Measurements from ENCODE around the gene SIRPA. TPM values are rescaled to one million over a fixed set of nuclear protein-coding genes. Genes with fewer than 3 reads are reported as not detected.

The SIRPA gene
- total RNA-seq, 4 donors from 2014 or later = 11.5 to 34.6 (median 20.2) TPM

DNA sequence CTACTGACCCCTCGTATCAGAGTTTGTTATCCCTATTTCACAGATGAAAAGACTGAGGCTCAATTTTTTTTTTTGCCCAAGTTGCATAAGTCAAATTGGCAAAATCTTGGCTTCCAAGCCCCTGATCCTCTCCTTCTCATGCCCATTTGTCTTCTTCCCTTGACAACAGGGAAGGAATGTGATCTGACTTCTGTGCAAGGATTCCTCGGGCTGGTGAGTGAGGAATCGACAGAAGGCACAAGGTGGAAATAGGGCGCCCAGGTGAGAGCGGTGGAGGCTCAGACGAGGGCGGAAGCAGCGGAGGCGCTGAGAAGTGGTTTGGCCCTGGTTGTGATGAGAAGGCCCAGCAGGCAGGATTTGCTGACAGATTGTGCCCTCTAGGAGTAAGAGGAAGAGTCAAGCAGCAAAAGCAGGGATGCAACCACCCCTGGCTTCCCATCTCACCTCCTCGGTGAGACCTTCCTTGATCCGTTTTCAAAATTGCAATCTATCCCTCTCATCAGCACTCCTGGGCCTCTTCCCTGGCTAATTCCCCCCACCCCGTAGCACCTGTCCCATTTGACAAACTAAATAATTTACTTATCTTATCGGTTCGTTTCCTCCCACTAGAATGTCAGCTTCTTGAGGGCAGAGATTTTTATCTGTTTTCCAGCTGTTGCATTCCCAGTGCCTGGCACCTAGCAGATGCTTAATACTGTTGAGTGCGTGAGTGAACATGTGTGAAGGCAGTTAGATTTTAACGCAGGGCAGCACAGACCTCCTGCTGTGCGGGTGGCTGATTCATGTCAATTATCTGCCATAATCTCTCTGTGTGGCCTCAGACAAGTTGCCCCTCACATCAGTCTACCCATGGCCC lies 3.7 kb upstream of the SIRPA start:
- H3K27ac ChIP-seq = no peak overlapping the region
- intact Hi-C loops (cut with DNase I; ENCODE audit: low total_unique reads) = no loop called here

GRCh38 chr20:1892119-1892385 lies 3.2 kb upstream of the SIRPA start:
- no peak for TF ChIP-seq POLR2A (IDR thresholded peaks at IDR 0.05)
- TF ChIP-seq, protein P1, sequence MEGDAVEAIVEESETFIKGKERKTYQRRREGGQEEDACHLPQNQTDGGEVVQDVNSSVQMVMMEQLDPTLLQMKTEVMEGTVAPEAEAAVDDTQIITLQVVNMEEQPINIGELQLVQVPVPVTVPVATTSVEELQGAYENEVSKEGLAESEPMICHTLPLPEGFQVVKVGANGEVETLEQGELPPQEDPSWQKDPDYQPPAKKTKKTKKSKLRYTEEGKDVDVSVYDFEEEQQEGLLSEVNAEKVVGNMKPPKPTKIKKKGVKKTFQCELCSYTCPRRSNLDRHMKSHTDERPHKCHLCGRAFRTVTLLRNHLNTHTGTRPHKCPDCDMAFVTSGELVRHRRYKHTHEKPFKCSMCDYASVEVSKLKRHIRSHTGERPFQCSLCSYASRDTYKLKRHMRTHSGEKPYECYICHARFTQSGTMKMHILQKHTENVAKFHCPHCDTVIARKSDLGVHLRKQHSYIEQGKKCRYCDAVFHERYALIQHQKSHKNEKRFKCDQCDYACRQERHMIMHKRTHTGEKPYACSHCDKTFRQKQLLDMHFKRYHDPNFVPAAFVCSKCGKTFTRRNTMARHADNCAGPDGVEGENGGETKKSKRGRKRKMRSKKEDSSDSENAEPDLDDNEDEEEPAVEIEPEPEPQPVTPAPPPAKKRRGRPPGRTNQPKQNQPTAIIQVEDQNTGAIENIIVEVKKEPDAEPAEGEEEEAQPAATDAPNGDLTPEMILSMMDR (IDR thresholded peaks at IDR 0.05) = no peak
- no peaks in the 10 kb centered on the region for H3K36me3 ChIP-seq
- no peaks in the 10 kb centered on the region for H3K27me3 ChIP-seq
- no peak overlapping the region for H3K4me3 ChIP-seq
- no peak overlapping the region for H3K27ac ChIP-seq
- intact Hi-C loops (cut with DNase I; ENCODE audit: low total_unique reads) = no loop called here
- H3K9me3 ChIP-seq = no peaks in the 10 kb centered on the region
- DNase-seq = no peak
- H3K4me1 ChIP-seq = no peaks in the 10 kb centered on the region

More for the DNA sequence above, 3.7 kb upstream of the SIRPA start:
- DNase-seq = no peak
- Histone ChIP-seq H3K27me3 (no peaks in the 10 kb centered on the region), H3K36me3 (no peaks in the 10 kb centered on the region), H3K4me3 (no peak overlapping the region), H3K9me3 (no peaks in the 10 kb centered on the region), H3K4me1 (no peaks in the 10 kb centered on the region)
- TF ChIP-seq, protein P1 (IDR thresholded peaks at IDR 0.05) = no peak
- no peak for TF ChIP-seq POLR2A (IDR thresholded peaks at IDR 0.05)

DNA sequence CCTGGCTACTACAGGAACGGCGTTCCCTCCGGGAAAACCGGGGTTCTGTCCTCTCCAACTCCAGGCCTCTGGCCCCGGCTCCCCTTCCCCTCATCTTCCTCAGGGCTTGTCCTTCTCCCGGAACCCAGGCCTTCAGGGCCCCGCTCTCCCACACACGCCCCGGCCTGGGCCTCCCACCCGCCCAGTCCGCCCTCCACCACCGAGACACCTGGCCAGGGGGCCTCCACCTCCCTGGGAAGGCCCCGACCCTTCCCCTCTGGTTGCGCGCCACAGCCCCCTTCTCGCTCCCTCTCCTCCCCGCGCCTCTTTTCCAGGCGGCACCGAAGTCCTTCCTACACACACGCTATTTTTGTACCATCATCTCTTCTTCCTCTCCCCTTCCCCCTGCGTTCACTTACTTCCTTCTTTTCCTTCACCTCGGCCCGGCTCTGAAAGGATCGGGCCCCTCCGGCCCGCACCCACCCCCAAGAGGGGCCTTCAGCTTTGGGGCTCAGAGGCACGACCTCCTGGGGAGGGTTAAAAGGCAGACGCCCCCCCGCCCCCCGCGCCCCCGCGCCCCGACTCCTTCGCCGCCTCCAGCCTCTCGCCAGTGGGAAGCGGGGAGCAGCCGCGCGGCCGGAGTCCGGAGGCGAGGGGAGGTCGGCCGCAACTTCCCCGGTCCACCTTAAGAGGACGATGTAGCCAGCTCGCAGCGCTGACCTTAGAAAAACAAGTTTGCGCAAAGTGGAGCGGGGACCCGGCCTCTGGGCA lies 1.3 kb upstream of the SIRPA start:
- DNase-seq = peak; percentile 35 to 68
- H3K27ac ChIP-seq = peak overlapping the region; percentile 93 to 96
- TF ChIP-seq, protein P1 (IDR thresholded peaks at IDR 0.05) = peak in 1 of 4 experiments; percentile 12
- no peak for TF ChIP-seq POLR2A (IDR thresholded peaks at IDR 0.05)
- H3K27me3 ChIP-seq = no peaks in the 10 kb centered on the region
- H3K4me1 ChIP-seq = no peaks in the 10 kb centered on the region
- H3K9me3 ChIP-seq = no peaks in the 10 kb centered on the region
- H3K4me3 ChIP-seq = peak overlapping the region; percentile 69 to 75
- intact Hi-C loops (cut with DNase I; ENCODE audit: low total_unique reads) = no loop called here
- H3K36me3 ChIP-seq = no peaks in the 10 kb centered on the region

GRCh38 chr20:1894471-1894950 lies 696 bp upstream of the SIRPA start:
- Histone ChIP-seq H3K27me3 (no peaks in the 10 kb centered on the region), H3K27ac (peak overlapping the region; percentile 93 to 96), H3K4me3 (peak overlapping the region; percentile 69 to 75), H3K9me3 (no peaks in the 10 kb centered on the region), H3K4me1 (no peaks in the 10 kb centered on the region), H3K36me3 (no peaks in the 10 kb centered on the region)
- intact Hi-C loops (cut with DNase I; ENCODE audit: low total_unique reads) = no loop called here
- DNase-seq = peak; percentile 45 to 64
- TF ChIP-seq, protein P1 (IDR thresholded peaks at IDR 0.05) = peak in 1 of 4 experiments; percentile 3
- TF ChIP-seq POLR2A (IDR thresholded peaks at IDR 0.05) = no peak
